GM21515 (cell line): ENCODE results near the gene C2CD4A.

ENCODE experiments used
- ATAC-seq: cut with Tn5 transposase; IDR thresholded peaks from one replicate; pipeline ENCODE4 v1.9.1; 2021; ENCODE audit not compliant: unreplicated experiment

The C2CD4A gene

GRCh38 chr15:62093809-62094208 lies 27.0 kb downstream of the C2CD4A start:
- ATAC-seq, result no peak

GRCh38 chr15:62094388-62094787 lies 27.6 kb downstream of the C2CD4A start:
- ATAC-seq, result no peak

GRCh38 chr15:62099094-62099601 lies 32.4 kb downstream of the C2CD4A start:
- ATAC-seq, result no peak

DNA sequence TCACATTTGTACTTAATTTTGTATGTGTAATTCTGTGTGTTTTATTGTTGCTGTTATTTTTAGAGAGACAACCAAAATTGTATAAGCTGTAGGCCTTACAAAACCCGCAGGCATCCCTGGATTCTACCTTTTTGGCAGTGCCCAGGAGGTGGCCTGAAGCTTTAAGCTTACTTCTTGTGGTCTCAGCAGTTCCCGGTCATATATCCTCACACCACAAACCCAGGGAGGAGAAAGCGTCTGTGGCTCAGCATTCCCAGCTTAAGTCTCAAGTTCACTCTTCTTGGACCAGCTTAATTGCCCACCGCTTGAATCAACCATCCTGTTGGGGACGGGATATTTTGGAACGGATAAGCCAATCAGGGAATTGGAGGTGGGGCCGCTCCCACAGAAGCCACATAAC lies 36.7 kb downstream of the C2CD4A start:
- ATAC-seq, result no peak

- ATAC-seq, result no peak
Observed at GRCh38 chr15:62104401-62104800, 37.6 kb downstream of the C2CD4A start.

- ATAC-seq, result no peak
Observed at GRCh38 chr15:62104846-62105245, 38.1 kb downstream of the C2CD4A start.

DNA sequence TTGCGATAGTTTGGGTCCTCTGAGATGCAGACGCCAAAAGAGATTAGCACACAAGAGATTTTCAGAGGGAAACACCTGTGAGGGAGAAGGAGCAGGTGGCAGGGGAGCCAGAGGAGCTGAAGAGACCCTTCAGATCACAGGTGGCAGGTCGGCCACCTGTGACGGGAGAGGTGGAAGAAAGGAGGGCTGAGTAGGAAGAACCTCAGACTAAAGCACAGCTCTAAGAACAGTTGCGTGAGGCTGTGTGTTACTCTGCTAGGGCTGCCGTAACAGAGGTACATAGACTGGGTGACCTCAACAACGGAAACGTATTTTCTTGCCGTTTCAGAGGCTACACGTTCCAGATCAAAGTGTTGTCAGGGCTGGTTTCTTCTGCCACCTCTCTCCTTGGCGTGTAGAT lies 38.5 kb downstream of the C2CD4A start:
- ATAC-seq, result no peak

DNA sequence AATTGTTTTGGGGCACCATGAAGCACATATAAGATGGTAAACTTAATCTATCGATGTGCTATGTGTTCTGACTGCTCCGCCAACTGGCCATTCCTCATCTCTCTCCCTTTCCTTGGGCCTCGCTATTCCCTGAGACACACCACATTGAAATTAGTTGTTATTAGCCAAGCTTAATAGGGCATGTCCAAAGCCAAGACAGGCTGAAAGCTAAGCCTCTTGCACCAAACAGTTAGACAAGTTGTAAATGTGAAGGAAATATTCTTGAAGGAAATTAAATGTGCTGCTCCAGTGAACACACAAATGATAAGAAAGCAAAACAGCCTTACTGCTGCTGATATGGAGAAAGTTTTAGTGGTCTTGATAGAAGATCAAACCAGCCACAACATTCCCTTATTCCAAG lies 39.3 kb downstream of the C2CD4A start:
- no peak for ATAC-seq

DNA sequence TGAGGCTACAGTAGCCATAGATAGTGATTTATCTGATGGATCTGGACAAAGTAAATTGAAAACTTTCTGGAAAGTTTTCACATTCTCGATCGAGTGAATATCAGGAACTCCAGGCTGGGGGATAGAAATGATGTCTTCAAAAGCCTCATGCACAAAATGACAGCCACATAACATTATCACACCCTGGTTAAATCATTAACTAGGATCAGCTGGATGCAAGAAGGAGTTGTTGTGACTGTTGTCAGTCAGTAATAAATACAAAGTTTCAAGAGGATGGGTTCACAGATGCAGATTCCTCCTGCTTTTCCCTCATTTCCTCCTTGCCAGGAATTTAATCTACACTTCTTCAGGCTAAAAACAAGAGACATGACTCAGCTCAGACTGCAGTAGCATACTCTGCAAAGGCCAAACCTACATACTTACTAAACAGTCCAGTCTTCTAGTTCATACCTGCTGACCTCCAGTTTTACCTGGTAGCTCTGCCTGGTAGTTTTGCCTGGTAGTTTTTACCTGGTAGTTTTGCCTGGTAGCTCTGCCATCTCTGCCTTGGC lies 40.9 kb downstream of the C2CD4A start:
- ATAC-seq, result no peak

DNA sequence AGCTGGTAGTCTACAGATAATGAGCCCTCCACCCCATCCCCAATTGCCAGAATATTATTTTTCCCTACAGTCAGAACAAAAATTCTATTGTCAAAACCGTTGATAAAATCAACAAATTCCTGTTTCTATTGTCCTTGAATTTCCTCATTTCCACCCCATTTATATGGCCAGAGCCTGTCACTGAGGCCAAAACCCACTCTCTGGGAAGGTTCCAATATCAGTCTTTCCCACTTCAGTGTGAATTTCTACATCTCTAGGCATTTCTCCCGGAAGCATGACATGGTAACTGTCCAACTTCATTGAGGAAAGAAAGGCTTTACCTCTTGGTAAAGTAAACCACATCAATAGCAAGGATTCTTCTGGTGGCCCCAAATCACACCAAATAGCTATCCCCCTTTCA lies 41.6 kb downstream of the C2CD4A start:
- no peak for ATAC-seq

- ATAC-seq, result no peak
Observed at GRCh38 chr15:62109437-62109836, 42.7 kb downstream of the C2CD4A start.

GRCh38 chr15:62109982-62110851 lies 43.4 kb downstream of the C2CD4A start:
- no peak for ATAC-seq

DNA sequence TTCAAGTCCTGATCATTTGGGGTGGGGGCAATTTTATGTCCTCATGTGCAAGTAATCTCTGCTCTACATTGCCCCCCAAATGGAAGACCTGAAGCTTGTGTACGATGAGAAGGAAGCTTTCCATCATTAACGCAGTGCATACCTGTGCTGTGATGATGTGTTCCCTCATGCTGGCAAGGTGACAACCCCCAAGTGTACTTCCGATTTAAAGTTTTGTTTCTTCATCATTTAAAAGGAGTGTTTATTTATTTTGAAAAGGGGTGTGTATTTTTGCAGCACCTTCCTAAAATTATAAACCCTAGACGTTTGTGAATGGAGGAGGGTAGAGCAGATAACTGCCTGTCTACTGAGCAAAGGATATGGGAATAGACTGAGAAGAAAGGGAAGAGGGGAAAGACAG lies 45.3 kb downstream of the C2CD4A start:
- ATAC-seq, result no peak

DNA sequence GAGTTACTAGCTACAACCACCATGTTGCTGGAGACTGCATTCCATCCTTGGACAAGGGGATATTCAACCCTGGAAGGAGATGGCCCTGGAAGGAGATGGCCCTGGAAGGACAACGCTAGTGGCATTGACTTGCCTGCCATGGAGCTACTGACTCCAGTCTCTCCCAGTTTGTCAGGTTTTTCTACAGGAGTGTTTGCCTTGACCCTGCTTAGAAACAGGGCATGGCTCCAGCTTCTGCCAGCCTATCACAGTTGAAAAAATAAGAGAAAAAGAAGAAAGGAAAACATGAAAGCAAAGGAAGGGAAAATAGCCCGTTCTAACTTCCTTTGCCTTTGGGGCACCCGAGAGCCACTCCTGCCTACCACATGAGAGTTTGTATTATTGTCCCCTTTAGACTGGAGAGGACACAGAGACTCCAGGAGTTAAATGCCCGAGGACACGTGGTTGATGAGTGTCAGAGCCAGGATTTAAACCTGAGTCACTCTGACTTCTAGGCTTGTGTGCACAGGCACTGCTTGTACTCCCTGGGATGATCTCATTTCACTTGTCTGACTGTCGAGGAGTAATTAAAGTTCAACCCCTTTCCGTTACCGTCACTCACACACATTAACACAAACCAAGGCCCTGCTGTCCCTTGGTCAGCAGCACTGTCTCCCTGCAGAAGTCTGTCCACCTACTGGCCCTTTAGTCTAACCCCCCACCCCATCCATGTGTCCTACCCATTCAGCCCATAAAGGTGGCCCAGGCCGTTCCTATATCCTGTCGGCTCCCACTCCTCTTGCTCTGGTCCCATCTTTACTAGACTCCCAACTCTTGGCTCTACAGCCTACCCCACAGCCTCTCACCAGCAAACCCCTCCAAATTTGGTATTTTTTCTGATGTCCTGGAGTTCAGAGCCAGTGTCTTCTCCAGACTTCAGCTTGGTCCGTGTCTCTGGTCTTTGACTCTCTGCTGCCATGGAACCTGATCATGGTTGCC lies 46.1 kb downstream of the C2CD4A start:
- no peak for ATAC-seq

DNA sequence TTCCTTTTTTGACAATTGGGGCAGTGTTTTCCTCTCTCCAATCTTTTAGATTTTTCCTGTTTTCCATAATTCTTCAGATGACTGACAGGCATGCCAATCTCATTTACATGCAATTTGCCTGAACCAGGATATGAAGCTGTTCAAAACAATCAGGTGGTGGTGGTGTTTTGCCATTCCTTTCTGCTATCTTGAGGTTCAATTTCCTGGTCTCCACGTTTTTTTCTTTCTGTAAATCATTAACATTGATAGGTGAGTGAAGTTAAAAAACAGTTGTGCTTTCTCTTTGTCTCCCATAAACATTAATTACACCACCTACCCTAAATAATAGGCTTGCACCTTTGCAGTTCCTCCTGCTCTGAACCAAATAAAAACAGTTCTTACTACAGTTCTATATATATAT lies 49.1 kb downstream of the C2CD4A start:
- ATAC-seq, result no peak

DNA sequence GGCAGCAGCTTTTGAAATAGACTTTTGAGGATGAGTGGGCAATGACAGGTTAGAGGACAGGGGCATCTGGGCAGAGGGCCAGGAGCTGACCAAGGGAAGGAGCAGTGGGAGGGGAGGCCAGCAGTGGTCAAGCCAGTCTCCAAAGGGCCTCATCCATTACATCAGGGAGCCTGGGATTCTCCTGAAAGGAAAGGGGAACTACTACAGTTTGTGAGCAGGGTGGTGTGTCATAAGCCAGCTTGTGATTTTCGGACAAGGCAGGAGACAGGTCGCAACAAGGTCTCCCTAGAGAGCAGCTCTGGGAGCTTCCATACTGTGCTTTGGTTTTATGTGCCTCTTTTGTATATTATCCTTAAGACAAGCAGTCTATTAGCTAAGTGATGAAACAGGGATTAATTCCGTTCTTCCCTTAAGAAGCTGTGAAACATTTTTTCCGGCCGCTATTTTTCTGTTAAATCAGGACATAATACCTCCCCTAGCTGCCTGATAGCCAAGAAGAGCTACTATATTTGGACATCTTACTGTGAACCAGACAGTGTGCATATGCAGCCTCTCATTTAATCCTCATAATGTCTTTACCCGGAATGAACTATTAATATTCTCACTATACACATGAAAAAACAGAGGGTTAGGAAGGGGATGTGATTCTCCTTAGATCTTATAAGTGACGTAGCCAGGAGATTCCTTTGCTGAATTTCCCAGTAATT lies 51.9 kb downstream of the C2CD4A start:
- ATAC-seq, result no peak

DNA sequence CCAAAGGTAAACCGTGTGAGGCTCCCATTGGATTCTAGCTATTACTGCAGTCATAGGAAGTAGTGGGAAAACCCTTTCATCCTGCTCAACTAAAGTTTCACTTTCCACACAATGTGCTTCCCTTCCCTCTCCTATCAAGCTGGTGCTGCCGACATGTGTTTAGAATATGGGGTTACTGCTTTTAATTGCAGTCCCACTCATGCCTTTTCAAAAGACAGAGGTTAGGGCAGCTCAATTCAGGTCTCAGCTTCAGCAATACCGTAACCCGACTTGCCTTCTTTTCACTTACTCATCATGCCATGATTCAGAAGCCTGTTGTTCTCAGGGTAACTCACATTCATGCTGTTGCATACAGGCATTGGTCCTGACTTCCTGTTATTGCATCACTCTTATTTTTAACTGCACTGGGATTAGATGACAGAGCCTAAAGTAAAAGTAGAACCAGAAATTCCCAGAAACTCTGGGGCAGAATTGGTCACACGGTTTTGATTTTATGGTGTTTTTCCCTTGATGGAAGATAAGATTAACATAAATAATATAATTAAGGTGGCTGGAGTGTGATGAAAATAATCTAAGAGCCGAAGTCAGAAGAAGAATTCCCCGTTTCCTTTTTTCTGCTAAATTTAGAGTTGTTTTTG lies 52.6 kb downstream of the C2CD4A start:
- ATAC-seq, result no peak

GRCh38 chr15:62119874-62120273 lies 53.1 kb downstream of the C2CD4A start:
- ATAC-seq, result no peak
